SU-DHL-6 (cell line): ENCODE measurements around the gene COG4.

Source experiments
- H2AFZ ChIP-seq: fragments of 200-600 bp; sonication (generic); 2 replicates; pipeline ENCODE4 v1.6.1; 2014; ENCODE audit warnings: low read depth, mild to moderate bottlenecking, moderate library complexity, mixed read lengths, antibody characterized with exemption, low read length; ENCODE audit not compliant: severe bottlenecking
- H3F3A ChIP-seq: fragments of 200-600 bp; shearing (Covaris generic); 2 replicates; pipeline ENCODE4 v1.6.0; 2016; ENCODE audit warnings: antibody characterized with exemption, mild to moderate bottlenecking; ENCODE audit not compliant: insufficient read depth
- H3K27ac ChIP-seq: fragments of 200-600 bp; sonication (generic); 2 replicates; pipeline ENCODE4 v1.5.1; 2016; ENCODE audit warnings: low read depth, mild to moderate bottlenecking, low read length, moderate library complexity, mixed read lengths
- H3K27me3 ChIP-seq: fragments of 200-600 bp; sonication (generic), shearing (Covaris generic); 2 replicates; pipeline ENCODE4 v1.6.0; 2014; ENCODE audit warnings: mild to moderate bottlenecking, low read length
- H3K36me3 ChIP-seq: fragments of 200-600 bp; sonication (generic); 2 replicates; pipeline ENCODE4 v1.6.1; 2014; ENCODE audit warnings: mild to moderate bottlenecking, low read length, mixed read lengths
- H3K4me2 ChIP-seq: fragments of 300-600, 200-600 bp; shearing (Covaris generic), sonication (generic); 2 replicates; pipeline ENCODE4 v1.6.0; 2014; ENCODE audit warnings: low read length, low read depth, mild to moderate bottlenecking; ENCODE audit not compliant: poor library complexity, severe bottlenecking
- H3K4me3 ChIP-seq: fragments of 200-600 bp; sonication (generic); 2 replicates; pipeline ENCODE4 v1.5.1; 2014; ENCODE audit warnings: antibody characterized with exemption, low read length, mild to moderate bottlenecking, mixed read lengths; ENCODE audit not compliant: insufficient read depth, poor library complexity, severe bottlenecking
- H3K79me2 ChIP-seq: fragments of 200-600 bp; sonication (generic); 2 replicates; pipeline ENCODE4 v1.6.1; 2014; ENCODE audit warnings: mild to moderate bottlenecking, low read length, moderate library complexity; ENCODE audit not compliant: insufficient read depth
- H3K9ac ChIP-seq: fragments of 200-600 bp; sonication (generic); 2 replicates; pipeline ENCODE4 v1.7.0; 2014; ENCODE audit warnings: mild to moderate bottlenecking, low read length
- H3K9me2 ChIP-seq: fragments of 200-600 bp; sonication (generic); replicated peaks from 2 replicates; pipeline ENCODE4 v1.6.1; 2014; ENCODE audit warnings: low read length; ENCODE audit not compliant: insufficient read depth
- H3K9me3 ChIP-seq: fragments of 200-600 bp; sonication (generic); 2 replicates; pipeline ENCODE4 v1.6.1; 2014; ENCODE audit warnings: low read length, mixed read lengths; ENCODE audit not compliant: insufficient read depth
- H4K20me1 ChIP-seq: fragments of 200-600 bp; sonication (generic); 2 replicates; pipeline ENCODE4 v1.6.1; 2014; ENCODE audit warnings: low read depth, mild to moderate bottlenecking, antibody characterized with exemption, low read length, moderate library complexity, mixed read lengths
- CTCF ChIP-seq: fragments of 200-600 bp; sonication (generic); IDR thresholded peaks from one replicate; pipeline ENCODE4 v1.5.1; 2017; ENCODE audit warnings: antibody characterized with exemption, mild to moderate bottlenecking, low read length, moderate library complexity; ENCODE audit not compliant: insufficient read depth, poor library complexity, severe bottlenecking
- EZH2phosphoT487 ChIP-seq: fragments of 200-600 bp; sonication (generic), shearing (Covaris generic); conservative IDR thresholded peaks from 2 replicates; pipeline ENCODE4 v1.6.1; 2018; ENCODE audit warnings: mild to moderate bottlenecking, antibody characterized with exemption, low read length, moderate library complexity, mixed read lengths

Gene COG4

GRCh38 chr16:70523076-70523742 lies at the start of gene COG4:
COG4 (minus strand) TSS chr16:70523554; CDS start chr16:70523543, 11 bp downstream.
- H3K9me2 ChIP-seq = no peaks in the 10 kb centered on the region
- peak within 1 kb of the TSS; percentile 68 for H3K4me3 ChIP-seq
- H3K27ac ChIP-seq = peak within 1 kb of the TSS; percentile 89
- TF ChIP-seq CTCF (no peak), EZH2phosphoT487 (no peak)
- H3K9me3 ChIP-seq = no peaks in the 10 kb centered on the region
- H3K27me3 ChIP-seq = no peaks in the 10 kb centered on the region
- peaks cover 37% of the 10 kb centered on the region for H3F3A ChIP-seq
- peaks cover 19% of the 10 kb centered on the region for H3K36me3 ChIP-seq
- H3K9ac ChIP-seq = peak within 1 kb of the TSS; percentile 85
- peaks cover 65% of the 10 kb centered on the region for H3K79me2 ChIP-seq
- H2AFZ ChIP-seq = peak within 1 kb of the TSS; percentile 62
- H4K20me1 ChIP-seq = peaks cover 20% of the 10 kb centered on the region
- H3K4me2 ChIP-seq = peak within 1 kb of the TSS; percentile 78

- no peaks in the 10 kb centered on the region for H3K9me2 ChIP-seq
- H3K4me2 ChIP-seq = no peak overlapping the region
- H3K9me3 ChIP-seq = no peaks in the 10 kb centered on the region
- H3K9ac ChIP-seq = no peak overlapping the region
- H3K79me2 ChIP-seq = peaks cover 4% of the 10 kb centered on the region; the same call in 1 of the 2 replicates
- no peak overlapping the region for H3K27ac ChIP-seq
- no peak overlapping the region for H3K4me3 ChIP-seq
- H3K27me3 ChIP-seq = no peaks in the 10 kb centered on the region
- H3K36me3 ChIP-seq = peaks cover 45% of the 10 kb centered on the region
- no peak overlapping the region for H2AFZ ChIP-seq
- TF ChIP-seq CTCF (no peak), EZH2phosphoT487 (no peak)
- peaks cover 9% of the 10 kb centered on the region; the same call in 1 of the 2 replicates for H4K20me1 ChIP-seq
- H3F3A ChIP-seq = peaks cover 38% of the 10 kb centered on the region
These were observed 49.5 kb upstream of the COG4 start for GRCh38 chr16:70572926-70573270.

GRCh38 chr16:70572050-70572925 lies 48.9 kb upstream of the COG4 start:
- no peak overlapping the region for H3K4me2 ChIP-seq
- H3K9me3 ChIP-seq = no peaks in the 10 kb centered on the region
- no peak overlapping the region for H2AFZ ChIP-seq
- H3K4me3 ChIP-seq = no peak overlapping the region
- H3K79me2 ChIP-seq = peaks cover 4% of the 10 kb centered on the region; the same call in 1 of the 2 replicates
- H3K9me2 ChIP-seq = no peaks in the 10 kb centered on the region
- H3K27me3 ChIP-seq = no peaks in the 10 kb centered on the region
- no peak overlapping the region for H3K27ac ChIP-seq
- H3K9ac ChIP-seq = no peak overlapping the region
- TF ChIP-seq CTCF = no peak
- TF ChIP-seq EZH2phosphoT487 = no peak
- H3K36me3 ChIP-seq = peaks cover 46% of the 10 kb centered on the region
- H4K20me1 ChIP-seq = peaks cover 9% of the 10 kb centered on the region; the same call in 1 of the 2 replicates
- H3F3A ChIP-seq = peaks cover 38% of the 10 kb centered on the region
